Inferior parietal cortex (tissue), 1 donor: ENCODE measurements around the gene RORC.
"Not testable (repeated sequence)": the region's sequence is repeated elsewhere in the genome, so short reads cannot be mapped to it uniquely, and the experiment has no call there.

Source experiments
- DNase-seq: peaks from one replicate; pipeline ENCODE4 v3.0.0-alpha.2; 2016; ENCODE audit errors: extremely low spot score

Gene RORC

DNA sequence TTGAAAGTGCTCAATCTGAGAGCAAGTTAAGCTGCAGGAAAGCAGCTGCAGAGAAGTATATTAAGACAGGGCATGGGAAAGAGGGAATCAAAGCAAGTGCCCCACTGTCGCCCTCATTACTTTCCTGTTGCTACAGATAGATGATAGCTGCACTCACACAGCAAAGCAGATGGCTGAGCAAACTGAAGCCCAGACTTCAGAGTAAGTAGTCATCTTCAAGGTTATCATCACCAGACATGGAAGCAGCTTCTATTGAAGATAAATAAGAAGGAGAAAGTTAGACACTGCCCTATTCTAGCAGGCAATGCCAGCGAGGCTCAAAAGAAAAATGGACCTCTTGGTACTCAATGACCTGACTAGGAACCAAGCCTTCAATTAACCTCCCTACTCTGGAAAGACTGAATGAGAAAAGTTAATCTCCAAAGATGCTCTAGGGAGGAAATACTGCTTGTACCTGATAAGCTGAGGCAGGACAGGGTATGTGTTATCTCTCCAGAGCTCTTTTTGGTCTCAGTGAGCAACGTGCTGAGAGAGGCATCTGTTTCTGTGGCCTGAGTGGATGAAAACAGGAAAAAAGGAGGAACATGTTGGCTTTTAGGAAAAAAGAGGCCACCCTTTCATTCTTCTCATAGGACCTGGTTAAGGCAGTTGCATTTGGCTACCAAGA, 57.2 kb downstream of the RORC start:
- no peak for DNase-seq

DNA sequence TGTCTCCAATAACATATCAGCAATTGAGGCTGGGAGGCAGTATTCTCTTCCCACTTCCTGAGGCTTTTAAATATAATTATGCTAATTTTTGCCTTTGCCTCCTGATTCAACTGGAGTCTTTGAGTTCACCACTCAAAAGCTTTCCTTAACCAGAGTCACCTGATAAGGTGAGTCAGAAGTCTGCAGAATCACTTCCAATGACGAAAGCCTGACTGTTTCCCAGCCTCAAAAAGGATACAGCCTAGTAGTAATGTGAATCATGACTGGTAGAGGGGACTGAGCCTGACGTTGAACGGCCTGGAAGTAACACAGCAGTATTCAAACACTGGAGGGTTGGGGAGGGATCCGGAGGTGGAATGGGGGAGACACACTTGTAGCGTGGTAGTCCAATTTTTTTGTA, 57.9 kb downstream of the RORC start:
- DNase-seq: no peak

DNA sequence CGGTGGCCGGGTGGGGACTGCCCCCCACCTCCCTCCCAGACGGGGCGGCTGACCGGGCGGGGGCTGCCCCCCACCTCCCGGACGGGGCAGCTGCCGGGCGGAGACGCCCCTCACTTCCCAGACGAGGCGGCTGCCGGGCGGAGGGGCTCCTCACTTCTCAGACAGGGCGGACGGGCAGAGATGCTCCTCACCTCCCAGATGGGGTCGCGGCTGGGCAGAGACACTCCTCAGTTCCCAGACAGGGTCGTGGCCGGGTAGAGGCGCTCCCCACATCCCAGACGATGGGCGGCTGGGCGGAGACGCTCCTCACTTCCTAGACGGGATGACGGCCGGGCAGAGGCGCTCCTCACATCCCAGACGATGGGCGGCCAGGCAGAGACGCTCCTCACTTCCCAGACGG, 62.3 kb downstream of the RORC start:
- DNase-seq: not testable (repeated sequence)

DNA sequence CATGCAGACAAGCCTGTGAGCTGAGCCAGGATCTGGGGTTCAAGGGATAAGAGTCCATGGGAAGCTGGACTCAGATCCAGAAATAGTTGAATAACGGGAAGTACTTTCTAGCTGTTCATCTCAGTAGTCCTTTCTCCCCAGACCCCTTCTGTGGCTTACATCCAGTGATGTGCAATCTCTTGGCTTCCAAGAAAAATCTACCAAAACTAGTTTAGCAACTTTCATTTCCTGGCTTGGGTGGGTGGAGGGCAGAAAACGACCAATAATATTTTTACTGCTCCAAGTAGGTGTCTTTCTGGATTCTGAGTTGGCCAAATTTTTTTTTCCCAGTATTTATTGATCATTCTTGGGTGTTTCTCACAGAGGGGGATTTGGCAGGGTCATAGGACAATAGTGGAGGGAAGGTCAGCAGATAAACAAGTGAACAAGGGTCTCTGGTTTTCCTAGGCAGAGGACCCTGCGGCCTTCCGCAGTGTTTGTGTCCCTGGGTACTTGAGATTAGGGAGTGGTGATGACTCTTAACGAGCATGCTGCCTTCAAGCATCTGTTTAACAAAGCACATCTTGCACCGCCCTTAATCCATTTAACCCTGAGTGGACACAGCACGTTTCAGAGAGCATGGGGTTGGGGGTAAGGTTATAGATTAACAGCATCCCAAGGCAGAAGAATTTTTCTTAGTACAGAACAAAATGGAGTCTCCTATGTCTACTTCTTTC, 63.1 kb downstream of the RORC start:
- not testable (repeated sequence) for DNase-seq

DNA sequence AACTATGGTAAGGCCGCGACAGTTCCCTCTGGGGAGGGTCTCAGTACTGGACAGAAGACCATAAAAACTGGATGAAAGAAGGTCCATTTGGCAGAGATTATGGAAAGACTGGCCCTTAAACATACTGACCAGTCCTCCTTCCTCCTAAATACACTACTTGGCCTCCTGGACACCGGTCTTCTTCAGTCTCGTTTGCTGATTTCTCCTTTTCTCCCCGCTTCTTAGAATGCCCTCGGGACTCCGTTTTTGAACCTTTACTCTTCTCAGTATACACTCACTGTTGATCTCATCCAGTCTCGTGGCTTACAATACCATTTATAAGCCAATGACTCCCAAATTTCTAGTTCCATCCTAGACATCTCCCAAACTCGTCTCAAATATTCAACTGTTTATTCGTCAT, 67.6 kb downstream of the RORC start:
- DNase-seq: peak; percentile 23

DNA sequence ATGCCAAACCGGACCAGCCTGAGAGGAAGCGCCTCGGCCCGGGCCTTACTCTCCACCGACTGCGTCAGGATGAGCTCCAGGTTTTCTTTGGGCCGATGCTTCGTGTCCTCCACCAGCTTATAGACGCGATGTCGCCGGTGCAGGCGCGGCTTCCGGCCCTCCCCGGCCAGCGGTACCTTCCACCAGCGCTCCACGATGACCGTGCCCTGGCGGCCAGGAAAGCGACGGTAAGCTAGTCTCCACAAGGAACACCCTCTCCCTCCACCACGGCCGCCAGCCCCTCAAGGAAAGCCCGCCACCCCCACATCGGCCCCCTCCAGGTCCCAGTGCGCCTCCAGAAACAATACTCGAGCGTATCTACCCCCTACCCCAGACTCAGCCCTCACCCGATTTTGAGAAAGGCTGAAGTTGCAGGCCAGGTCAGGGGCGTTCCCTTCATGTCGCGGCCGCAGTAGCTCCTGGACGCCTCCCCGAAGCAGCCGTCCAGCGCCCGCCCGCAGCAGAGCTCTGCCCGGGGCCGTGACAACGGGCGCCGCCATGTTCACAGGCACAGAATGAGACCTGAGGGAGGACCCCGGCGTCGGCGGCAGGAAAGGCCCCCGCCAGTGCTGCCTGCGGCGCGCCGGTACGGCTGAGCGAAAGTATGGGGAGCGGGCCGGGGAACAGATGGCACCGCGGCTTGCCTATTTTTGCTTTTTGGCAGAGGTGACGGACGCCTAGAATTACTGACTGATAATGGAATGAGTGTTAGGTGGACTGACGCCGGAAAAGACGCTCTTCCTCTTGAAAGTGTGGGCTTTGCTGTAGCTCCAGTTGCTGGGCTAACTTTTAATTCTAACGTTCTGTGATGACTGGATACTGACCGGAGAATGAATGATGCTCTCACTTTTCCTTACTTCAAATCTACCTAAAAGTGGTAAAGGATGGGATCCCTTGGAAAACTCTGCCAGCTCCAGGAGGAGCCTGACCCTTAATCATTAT, 68.4 kb downstream of the RORC start, which contains the start of gene MRPL9:
TSS of gene MRPL9 (minus strand) at position 556 of the 981 bp plus-strand sequence. CDS start at position 539, 17 bp downstream.
- DNase-seq: peak; percentile 83

DNA sequence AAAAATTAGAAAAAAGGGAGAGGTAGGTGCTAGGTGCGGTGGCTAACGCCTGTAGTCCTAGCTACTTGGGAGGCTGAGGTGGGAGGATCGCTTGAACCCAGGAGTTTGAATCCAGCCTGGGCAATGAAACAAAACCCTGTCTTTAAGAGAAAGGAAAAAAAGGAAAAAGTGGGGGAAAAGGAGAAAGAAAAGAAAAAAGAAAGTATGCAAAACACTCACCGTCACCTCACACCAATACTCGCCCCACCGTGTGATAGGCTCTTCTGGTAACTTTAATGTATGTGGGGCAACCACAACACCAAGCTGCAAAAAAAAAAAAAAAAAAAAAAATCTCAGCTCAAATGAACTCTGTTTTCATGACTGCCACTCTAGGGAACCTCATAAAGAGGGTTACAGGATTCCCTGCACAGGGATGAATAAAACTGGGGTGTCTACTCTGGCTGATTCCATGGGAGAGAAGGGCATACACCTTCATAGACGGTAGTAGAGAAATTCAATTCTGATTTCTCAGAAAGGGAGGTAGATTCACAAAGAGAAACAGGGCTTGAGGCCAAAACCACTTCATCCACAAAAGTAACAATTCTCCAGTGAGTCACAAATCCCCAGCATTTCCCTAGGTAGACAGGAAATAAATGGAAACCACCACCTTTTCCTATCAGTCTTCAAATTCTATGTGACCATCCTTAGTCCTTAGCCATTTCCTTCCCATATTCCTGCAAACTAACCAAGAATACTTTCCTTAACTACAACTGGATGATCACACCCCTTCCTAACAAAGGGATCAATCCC, 70.8 kb downstream of the RORC start:
- no peak for DNase-seq

DNA sequence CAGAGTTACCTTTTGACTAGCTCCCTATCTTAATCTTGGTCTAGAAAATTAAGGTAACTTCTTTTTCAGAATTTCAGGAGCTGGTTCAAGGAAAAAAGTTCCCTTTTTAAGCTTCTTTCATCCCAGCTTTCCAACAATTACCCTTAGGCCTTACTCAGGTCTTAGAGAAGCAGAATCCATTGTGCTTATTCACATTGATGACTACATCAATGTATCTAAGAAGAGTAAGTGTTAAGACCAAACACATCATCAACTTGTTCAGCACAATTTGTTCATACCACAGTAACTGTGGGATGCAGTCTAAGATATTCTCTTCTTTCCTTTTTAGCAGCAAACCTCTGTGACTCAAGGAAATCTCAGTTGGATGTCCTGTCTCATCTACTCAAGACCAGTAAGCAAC, 72.4 kb downstream of the RORC start:
- DNase-seq: no peak

DNA sequence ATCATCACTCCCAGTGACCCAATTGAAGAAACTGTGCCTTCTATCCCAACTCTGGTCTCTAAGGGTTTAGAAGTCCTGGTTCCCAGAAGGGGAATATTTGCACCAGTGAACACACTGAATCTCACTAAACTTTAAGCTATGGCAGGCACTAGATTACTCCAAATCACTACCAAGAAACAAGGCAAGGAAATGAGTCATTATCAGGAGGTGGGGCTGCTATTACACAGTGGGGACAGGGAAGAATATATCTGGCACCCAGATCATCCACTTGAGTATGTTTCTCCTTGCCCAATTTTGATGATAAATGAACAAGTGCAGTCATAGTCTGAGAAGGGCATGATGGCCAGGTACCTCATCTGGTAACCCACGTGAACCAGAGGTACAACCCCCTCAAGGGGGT, 75.3 kb downstream of the RORC start:
- no peak for DNase-seq
